ENCODE measurements around the gene PLXNB1.

The PLXNB1 gene

DNA sequence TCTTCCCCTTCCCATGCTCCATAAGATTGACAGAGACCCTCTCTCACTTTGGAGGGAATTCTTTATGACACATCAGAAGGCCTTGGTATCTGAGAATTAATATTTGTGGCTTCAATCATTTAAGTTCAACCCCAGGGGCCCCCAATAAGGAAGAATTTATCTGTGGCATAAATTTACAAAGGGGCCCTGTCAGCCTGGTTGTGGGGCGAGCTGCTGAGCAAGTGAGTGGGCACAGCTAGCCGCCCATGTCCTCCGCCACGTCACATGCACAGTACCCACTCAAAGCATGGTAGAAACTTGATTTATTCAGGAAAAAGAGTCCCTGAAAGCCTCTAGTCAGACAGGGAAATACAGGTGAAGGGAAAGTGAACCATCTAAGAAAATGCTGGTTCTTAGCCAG, 13.3 kb downstream of the PLXNB1 start:
- DNase-seq, result no peak

GRCh38 chr3:48416091-48416505, 13.8 kb downstream of the PLXNB1 start:
- DNase-seq, result no peak

DNA sequence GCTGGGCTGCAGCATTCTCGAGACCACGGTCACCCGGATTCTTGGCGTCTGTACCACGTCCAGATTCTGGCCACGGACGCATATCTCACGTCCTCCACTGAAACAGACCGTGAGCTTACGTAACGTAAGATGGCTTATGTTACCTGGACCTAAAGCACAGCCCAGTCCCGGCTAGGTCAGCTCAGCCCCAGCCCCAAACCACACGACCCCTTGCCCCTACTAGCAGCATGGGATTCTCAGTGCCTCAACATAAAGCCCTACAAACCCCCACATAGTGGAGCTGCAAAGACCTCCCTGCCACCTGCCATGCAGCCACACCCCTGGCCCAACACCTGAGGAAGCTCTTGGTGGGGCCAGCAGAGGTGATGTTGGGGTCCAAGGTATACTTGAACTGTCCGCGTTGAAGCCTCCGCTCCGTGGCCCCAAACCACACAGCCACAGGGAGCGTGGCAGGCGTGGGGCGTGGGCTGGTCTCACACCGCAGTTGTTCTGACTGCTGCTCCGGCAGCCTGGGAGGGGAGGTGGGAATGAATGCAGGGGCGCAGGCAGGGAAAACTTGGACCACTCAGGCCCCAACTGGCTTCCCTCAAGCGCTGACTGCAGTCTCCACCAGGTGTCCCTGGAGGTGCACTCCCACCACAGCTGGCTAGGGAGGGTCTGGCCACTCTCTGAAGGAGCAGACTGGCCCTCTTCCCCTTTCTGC, 14.5 kb downstream of the PLXNB1 start:
- DNase-seq, result no peak

DNA sequence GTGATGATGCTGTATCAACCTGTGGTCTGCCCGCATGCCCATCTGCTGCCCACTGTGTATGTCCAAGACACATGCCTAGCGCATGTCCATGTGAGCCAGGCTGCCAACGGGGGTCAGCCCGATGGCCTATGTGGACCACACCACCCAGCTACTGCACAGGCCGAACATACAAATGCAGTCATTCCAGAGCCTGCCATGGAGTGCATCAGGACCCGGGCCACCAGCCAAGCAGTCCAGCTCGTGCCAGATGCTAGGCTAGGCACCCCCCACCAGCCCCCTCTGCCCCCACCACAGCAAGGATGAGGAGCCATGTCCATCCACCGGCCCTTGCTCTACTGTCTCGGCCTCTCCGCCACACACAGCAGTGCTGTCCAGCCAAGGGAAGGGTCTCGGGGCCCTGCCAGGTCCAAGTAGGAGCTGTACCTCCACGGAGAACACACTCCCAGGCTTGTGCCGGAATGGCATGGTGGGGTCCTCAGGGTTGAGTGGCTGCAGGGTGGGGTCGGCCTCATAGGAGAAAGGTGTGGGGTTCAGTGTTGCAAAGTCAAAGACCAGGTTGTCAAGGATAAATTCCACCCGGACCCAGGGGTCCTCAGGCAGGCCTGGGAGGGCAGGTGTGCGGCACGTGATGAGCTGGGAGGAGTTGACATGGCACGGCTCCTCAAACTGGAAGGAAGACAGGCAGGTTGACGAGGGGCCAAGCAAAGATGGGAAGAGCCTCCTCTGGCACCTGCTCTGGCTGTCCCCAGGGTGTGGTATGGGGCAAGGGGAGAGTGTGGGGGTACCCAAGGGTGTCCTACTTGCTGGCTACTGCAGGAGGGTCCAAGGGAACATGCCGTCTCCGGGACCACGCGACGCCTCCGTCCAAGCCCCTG, 15.3 kb downstream of the PLXNB1 start:
- DNase-seq, result no peak

DNA sequence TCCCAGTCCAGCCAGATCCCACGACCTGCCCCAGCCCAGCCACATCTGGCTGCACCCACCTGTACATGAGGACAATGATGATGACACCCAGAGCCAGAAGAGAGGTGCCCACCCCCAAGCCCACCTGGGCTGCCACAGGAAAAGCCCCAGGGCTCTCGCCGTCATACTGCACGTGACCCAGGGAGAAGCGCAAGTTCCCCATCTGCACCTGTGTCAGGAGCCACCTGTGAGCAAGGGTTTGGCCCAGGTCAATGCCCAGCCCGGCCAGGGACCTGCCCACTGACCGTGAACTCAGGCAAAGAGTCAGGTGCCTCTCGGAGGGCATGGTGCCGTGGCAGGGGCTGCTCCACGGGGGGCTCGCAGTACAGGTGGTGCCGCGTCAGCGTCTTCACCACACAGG, 16.3 kb downstream of the PLXNB1 start:
- no peak for DNase-seq

DNA sequence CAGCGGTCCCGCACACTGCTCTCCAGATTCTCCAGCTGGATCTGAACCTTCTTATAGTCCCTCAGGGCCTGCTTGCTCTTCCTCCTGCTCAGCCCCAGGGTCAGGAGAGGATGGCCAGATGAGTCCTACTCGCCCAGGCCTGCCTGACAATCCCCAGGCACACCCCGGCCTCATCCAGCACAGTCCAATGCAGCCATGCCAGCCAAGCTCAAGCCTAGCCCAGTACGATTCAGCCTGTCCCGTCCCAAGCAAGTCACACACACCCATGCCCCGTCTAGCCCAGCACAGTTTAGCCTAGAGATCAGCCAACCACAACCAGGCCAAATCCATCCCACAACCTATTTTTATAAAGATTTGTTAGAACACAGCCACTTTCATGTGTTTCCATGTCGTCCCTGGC, 16.8 kb downstream of the PLXNB1 start:
- no peak for DNase-seq

GRCh38 chr3:48412375-48413001, 17.4 kb downstream of the PLXNB1 start:
- DNase-seq, result no peak

- DNase-seq, result no peak
These were observed 18.1 kb downstream of the PLXNB1 start for GRCh38 chr3:48411606-48412374.

DNA sequence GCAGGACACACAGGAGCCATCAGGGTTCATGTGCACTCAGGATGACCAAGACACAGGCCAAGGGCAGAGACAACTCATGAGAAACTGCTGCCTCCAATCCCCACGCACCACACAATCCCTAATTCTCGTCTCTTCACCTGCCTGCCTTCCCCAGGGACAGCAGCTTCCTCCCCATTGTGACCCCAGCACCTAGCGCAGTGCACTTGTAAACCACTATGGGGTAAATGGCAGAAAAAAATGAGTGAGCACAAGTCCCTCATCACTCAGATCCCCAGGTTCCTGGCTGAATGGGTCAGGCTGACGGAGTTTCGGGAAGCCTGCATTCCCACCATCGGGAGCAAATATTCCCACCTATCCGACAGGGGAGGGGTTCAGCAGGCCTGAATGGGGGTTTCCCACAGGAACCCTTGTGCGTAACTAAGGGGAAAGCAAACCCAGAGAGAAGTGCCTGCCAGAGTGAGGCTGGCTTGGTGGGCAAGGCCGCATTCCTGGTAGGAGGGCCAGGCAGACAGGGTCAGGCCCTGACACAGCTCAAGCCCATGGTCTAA, 18.8 kb downstream of the PLXNB1 start:
- no peak for DNase-seq

DNA sequence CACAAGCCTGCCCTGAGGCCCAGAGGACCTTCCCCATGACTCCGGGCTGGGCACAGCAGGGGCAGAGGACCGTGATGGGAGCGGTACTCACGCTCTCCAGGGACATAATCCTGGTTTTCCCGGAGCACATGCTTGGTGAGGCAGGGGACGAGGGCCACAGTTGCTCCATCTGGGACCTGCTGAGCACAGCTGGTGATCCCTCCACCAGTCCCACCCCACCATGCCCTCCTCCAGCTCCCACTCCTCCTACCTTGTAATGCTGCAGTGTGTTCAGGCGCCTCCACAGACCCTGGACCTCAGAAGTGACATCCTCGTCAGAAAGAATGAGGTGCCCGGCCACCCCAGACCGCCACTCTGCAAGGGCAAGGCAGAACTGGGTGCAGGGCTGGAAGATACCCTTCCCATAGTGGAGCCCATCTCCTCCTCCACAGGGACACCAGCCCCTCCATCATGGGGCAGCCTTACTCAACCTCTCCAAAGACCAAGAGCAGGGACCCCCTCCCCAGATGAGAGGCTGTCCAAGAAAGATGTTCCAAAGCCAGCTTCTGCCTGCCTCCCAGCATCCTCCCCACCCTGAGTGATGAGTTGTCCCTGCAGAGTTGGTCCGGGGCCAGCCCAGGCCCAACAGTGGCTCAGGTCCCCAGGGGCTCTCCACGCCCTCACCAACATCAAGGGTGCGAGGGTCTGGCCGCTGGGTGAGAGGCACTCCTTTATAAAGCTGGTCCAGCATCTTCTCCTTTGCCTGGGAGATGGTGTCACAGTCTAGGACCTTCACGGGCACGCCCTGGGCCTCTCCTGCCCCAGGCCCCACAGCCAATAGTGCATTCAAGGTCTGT, 19.5 kb downstream of the PLXNB1 start:
- no peak for DNase-seq

DNA sequence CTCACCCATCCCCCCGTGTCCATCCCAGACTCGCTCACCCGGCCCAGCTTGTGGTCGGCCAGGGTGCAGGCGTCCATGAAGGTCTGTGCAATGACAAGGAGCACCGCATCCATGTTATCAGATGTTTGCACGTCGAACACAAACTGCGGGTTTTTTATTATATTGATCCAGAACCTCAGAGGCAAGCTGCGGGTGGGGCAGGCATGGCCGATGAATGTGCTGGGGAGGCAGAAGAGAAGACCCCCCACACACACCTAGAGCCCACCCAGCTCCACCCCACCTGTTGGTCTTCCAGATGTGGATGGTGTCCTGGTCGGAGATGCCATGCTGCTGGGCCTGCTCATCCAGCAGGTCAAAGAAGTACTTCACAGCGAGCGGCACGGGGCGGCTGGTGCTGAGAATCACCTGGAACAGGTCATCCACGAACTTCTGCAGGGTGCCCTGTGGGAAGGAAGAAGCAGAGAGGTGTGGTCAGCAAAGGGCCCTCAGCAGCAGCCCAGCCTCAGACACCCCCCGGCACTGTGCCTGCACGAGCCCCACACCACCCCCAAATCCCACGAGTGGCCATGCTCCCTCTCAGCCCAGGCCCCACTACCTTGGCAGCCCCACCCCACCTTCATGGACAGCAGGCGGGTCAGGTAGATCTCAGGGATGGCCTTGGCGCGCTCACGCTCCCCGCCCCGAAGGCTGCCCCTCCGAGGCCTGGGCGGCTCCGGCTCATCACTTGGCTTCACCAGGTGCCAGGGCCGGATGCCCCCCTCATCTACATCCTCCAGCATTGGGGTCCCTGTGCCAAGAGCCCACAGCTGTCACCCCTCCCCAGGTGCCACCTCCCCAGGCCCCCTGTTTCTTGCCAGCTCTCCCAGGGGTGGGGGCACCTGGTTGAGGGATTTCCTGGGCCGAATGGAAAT, 20.3 kb downstream of the PLXNB1 start:
- DNase-seq, result no peak

DNA sequence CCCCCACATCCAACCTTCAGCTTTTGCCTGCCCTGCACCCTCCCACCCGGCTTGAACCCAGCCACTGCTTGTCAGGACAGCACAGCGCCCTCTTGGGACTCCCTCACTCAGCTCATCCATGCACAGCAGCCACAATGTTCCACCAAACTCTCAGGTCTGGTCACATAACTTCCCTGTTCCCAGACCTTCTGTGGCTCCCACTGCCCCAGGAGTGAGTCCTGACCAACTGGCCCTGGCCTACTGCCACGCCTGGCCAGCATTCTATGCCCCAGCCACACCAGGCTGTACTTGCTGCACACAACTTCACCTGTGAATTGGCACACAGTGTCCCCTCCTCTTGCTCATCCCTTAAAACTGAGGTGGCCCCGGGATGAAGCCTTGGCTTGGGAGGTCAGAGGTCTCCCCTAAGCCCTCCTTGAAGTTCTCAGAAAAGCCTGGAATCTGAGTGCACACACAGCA, 21.0 kb downstream of the PLXNB1 start:
- DNase-seq, result no peak

DNA sequence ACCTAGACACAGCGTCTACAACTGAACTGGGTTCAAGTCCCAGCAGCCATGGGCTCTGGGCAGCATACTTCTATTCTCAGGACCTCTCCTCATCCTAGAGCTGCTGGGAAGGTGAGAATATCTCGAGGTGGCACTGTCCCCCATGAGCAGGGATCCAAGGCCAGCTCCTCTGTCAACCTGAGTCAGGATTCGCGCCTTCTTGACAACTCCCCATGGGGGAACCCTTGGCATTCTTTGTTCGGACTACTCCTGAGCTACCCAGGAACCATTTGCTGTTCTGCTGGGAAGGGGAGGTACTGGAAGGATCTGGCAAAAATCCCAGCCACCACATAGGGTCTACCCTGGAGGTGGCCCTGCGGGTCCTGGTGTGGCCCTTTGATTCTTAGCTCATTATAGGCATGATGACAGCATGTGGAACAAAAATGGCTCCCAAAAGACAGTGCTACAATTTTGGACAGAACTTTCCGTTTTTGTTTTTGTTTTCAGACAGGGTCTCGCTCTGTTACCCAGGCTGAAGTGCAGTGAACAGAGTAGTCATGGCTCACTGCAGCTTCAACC, 22.3 kb downstream of the PLXNB1 start:
- DNase-seq, result no peak

DNA sequence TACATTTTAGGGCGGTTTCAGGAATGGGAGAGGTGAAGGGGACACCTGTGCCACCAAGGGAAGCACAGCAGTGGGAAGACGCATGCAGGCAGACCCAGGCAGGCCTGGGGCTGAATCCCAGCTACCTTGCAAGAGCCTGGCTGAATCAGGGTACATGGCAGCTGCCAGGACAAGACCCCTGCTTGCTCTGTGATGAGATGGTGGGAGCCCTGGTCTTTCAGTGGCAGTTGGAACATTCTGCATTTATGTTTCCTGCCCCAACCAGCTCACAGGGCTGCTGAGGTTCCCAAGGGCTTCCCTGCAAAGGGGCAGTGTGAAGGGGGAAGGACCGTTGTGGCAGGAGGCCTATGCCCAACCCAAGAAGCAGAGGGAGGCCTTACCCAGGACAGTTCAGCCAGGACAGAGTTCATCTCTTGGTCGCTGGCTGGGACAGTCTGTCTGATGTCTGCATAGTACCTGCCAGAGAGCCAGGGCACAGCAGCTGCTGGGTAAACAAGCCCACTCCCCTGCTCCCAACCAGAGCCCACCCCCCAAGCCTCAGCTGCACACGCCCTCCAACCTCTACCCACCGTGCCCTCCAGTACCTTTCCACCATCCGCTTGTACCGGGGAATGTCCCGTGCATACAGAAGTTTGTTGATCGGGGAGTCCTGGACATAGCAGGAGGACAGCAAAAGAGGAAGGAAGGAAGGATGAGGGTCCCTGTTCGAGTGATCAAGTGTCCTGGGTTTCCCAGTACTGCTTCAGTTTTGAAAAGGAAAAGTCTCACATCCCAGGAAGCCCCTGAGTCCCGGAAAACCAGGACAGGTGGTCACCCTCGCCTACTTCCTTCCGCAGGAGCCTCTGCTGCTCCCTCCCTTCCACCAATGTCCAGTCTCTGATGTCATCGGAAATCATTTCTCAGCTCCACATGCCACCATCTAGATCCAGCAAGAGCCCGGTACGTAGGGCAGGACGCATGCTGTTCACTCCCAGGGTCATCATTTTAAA, 23.1 kb downstream of the PLXNB1 start:
- DNase-seq, result no peak

GRCh38 chr3:48405971-48406370, 23.9 kb downstream of the PLXNB1 start:
- no peak for DNase-seq

DNA sequence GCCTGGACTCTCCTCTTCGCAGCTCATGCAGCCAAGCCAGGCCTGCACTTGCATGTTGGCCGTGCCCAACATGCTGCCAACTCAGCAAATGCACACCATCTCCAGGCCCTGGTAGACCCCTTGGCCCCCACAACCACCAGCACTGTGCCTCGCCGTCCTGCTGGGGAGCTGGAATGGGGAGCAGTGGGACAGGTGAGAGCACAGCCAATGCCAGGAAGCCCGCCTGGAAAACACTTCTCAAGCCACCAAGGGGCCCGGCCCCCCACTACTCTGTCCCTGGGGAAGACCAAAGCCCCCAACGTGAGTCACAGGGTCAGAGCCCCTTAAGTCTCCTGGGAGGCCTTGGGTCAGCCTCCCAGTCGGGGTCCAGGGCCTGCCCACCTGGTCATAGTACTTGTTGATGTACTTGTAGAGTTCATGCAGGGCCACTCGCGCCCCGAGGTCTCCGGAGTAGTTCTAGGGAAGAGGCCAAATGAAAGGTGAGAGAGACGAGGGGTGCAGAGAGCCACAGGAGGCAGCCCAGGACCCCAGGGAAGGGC, 24.5 kb downstream of the PLXNB1 start:
- no peak for DNase-seq

DNA sequence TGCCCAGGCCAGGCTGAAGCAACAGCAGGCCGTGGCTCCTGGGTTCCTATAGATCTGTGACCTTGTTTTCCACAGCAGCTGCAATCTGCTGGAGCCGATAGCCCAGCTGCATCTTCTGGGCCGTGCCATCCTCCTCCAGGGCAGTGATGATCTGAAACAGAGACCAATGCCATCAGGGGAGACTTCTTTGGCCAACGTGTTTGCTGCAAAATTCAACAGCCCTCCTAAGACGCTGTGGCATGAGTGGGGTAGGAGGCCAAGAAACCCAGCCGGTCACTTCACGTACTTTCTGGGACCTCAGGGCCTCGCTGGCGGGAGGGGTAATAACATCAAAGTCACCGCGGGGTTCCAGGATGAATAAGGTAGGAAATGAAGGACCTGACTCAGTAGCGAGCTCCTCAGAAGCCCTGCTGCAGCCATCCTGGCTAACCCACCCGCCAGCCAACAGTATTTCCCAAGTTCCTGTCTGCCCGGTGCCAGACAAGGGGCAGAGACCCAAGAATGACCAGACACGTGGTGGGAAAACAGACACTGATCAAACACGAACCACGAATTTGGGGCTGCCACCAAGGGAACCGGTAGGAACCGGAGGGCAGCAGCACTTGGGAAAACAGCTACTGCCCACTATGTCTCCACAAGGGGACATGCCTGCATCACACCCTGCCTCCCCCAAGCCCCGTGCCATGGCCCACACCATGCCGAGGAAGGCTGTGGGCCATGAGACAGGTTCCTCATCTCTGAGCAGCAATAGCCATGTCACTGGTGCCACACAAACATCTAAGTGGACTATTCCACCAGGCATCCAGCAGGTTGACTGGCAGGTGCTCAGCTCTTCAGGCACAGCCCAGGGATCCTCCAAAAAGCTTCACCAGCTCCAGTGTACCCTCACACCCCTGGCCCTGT, 25.2 kb downstream of the PLXNB1 start:
- no peak for DNase-seq
